HepG2 (cell line): ENCODE results near the gene GNG12. TPM values are rescaled to one million over a fixed set of nuclear protein-coding genes. Genes with fewer than 3 reads are reported as not detected.

Experiments
- ATAC-seq: fragments of 200-7000 bp; cut with Tn5 transposase; 3 replicates; pipeline ENCODE4 v1.9.1; 2020; ENCODE audit warnings: mild to moderate bottlenecking, moderate library complexity
- BruUV-seq: library from RNA; stranded (reverse); fragments of 400-500 nt; replicated peaks from 2 replicates; lab custom pipeline; 2021; lab: Mats Ljungman, UMichigan
- CTCF ChIA-PET: fragments of 300-600 bp; formaldehyde crosslinking; extraction: SDS; loops from one replicate; lab custom pipeline; 2021; ENCODE audit warnings: low total read pairs, inconsistent platforms, low intra/inter-chr PET ratio; lab: Yijun Ruan, JAX
- POLR2A ChIA-PET: fragments of 350-600 bp; sonication (Branson Sonifier 250); formaldehyde crosslinking; loops from one replicate; lab custom pipeline; 2020; ENCODE audit warnings: antibody characterized with exemption, inconsistent platforms; lab: Yijun Ruan, JAX
- DNase-seq: peaks from one replicate; pipeline ENCODE4 v3.0.0-alpha.2; 2015; ENCODE audit warnings: low spot score
- FAIRE-seq: peaks from 3 replicates; lab custom pipeline; 2011; peaks lifted over from hg19 to GRCh38; lab: Jason Lieb, UNC
- H2AFZ ChIP-seq: one replicate; pipeline ENCODE4 v1.6.1; 2011; ENCODE audit warnings: low read length, inconsistent platforms
- H3K27ac ChIP-seq: fragments of 300-600 bp; 3 replicates; pipeline ENCODE4 v1.8.0; 2011; ENCODE audit warnings: mixed run types, mild to moderate bottlenecking, mixed read lengths, low read length, inconsistent platforms; ENCODE audit not compliant: insufficient read depth; ENCODE audit errors: extremely low read length
- H3K27me3 ChIP-seq, 2 experiments: fragments of 200-600 bp in 1 of 2; 2 replicates in 1 of 2; 3 replicates in 1 of 2; pipeline versions ENCODE4 v1.6.0 to v1.8.0; 2011; ENCODE audit warnings: low read length in 2 of 2, mild to moderate bottlenecking in 2 of 2, moderate library complexity in 2 of 2, inconsistent platforms in 1 of 2; ENCODE audit not compliant: insufficient read depth in 2 of 2, control insufficient read depth in 1 of 2
- H3K36me3 ChIP-seq, 2 experiments: fragments of 200-600 bp in 1 of 2; replicated peaks in 1 of 2; 2 replicates in 1 of 2; 3 replicates in 1 of 2; pipeline versions ENCODE4 v1.5.1 to v1.8.0; 2011; ENCODE audit warnings: low read length in 2 of 2, inconsistent platforms in 1 of 2; ENCODE audit not compliant: insufficient read depth in 2 of 2, control insufficient read depth in 1 of 2
- H3K4me1 ChIP-seq: 2 replicates; pipeline ENCODE4 v1.5.1; 2012; ENCODE audit warnings: low read length, inconsistent platforms; ENCODE audit not compliant: insufficient read depth
- H3K4me2 ChIP-seq: 2 replicates; pipeline ENCODE4 v1.6.0; 2011; ENCODE audit warnings: low read depth, low read length, inconsistent platforms
- H3K4me3 ChIP-seq, 3 experiments: fragments of 200-600 bp in 1 of 3; sonication (generic), shearing (Covaris generic) in 1 of 3; replicated peaks in 1 of 3; 2 replicates each; pipeline ENCODE4 v1.5.1; 2011 to 2016; ENCODE audit warnings: low read length in 3 of 3, inconsistent platforms in 2 of 3, low read depth in 2 of 3, mild to moderate bottlenecking in 2 of 3, control low read depth in 1 of 3, mixed read lengths in 1 of 3; ENCODE audit not compliant: insufficient read depth in 1 of 3
- H3K79me2 ChIP-seq: one replicate; pipeline ENCODE4 v1.6.1; 2011; ENCODE audit warnings: low read length, inconsistent platforms; ENCODE audit not compliant: insufficient read depth
- H3K9ac ChIP-seq: 2 replicates; pipeline ENCODE4 v1.6.0; 2011; ENCODE audit warnings: mild to moderate bottlenecking, low read depth, low read length, inconsistent platforms; ENCODE audit not compliant: insufficient read depth
- H3K9me3 ChIP-seq: 2 replicates; pipeline ENCODE4 v1.5.1; 2012; ENCODE audit warnings: mild to moderate bottlenecking, low read length
- H4K20me1 ChIP-seq: 2 replicates; pipeline ENCODE4 v1.6.0; 2011; ENCODE audit warnings: inconsistent platforms, mild to moderate bottlenecking, low read length, moderate library complexity; ENCODE audit not compliant: insufficient read depth
- CENPX ChIP-seq: sonication (generic); formaldehyde crosslinking; IDR thresholded peaks from 2 replicates; pipeline ENCODE4 v1.9.0; 2021; ENCODE audit warnings: mild to moderate bottlenecking, missing genetic modification reagents, moderate library complexity
- DMAP1 ChIP-seq: IDR thresholded peaks from 2 replicates; pipeline ENCODE4 v1.6.1; 2016
- FIP1L1 ChIP-seq: fragments of 200-400 bp; formaldehyde crosslinking; IDR thresholded peaks from 2 replicates; pipeline ENCODE4 v1.6.1; 2018; ENCODE audit warnings: low read depth, mild to moderate bottlenecking, low read length, moderate library complexity, borderline replicate concordance; ENCODE audit not compliant: insufficient read depth
- KAT2B ChIP-seq: fragments of 150-350 bp; IDR thresholded peaks from 2 replicates; pipeline ENCODE4 v1.6.1; 2014; ENCODE audit warnings: low read depth, low read length, borderline replicate concordance
- KLF13 ChIP-seq: sonication (generic); formaldehyde crosslinking; IDR thresholded peaks from 2 replicates; pipeline ENCODE4 v1.4.0; 2020; ENCODE audit warnings: mild to moderate bottlenecking, missing genetic modification reagents
- NR2F1 ChIP-seq, 2 experiments: fragments of 450-650 bp in 1 of 2; formaldehyde crosslinking in 1 of 2; IDR thresholded peaks; 2 replicates each; pipeline versions ENCODE4 v1.5.0 to v1.6.1; 2016 to 2020; ENCODE audit warnings: mild to moderate bottlenecking in 1 of 2, missing compliant biosample characterization in 1 of 2, missing genetic modification reagents in 1 of 2, moderate library complexity in 1 of 2
- RFX1 ChIP-seq: fragments of 450-650 bp; IDR thresholded peaks from 2 replicates; pipeline ENCODE4 v1.6.1; 2017
- RXRA ChIP-seq: sonication (generic); formaldehyde crosslinking; IDR thresholded peaks from 2 replicates; pipeline ENCODE4 v1.5.1; 2020; ENCODE audit warnings: missing genetic modification reagents
- SP2 ChIP-seq: sonication (generic); formaldehyde crosslinking; IDR thresholded peaks from 2 replicates; pipeline ENCODE4 v1.5.1; 2020; ENCODE audit warnings: mild to moderate bottlenecking, missing genetic modification reagents
- TAF15 ChIP-seq: fragments of 200-400 bp; formaldehyde crosslinking; IDR thresholded peaks from one replicate; pipeline ENCODE4 v1.6.1; 2018; ENCODE audit warnings: mild to moderate bottlenecking, low read depth, low read length; ENCODE audit not compliant: poor library complexity, severe bottlenecking
- TFE3 ChIP-seq: IDR thresholded peaks from 2 replicates; pipeline ENCODE4 v1.6.1; 2016
- TGIF2 ChIP-seq: IDR thresholded peaks from 2 replicates; pipeline ENCODE4 v1.6.1; 2016; ENCODE audit warnings: control low read depth, missing compliant biosample characterization
- ZFYVE20 ChIP-seq: sonication (generic); formaldehyde crosslinking; IDR thresholded peaks from 2 replicates; pipeline ENCODE4 v1.8.0; 2023; ENCODE audit warnings: low read depth, mild to moderate bottlenecking, moderate library complexity, missing genetic modification reagents, borderline replicate concordance
- ZMAT3 ChIP-seq: sonication (generic); formaldehyde crosslinking; conservative IDR thresholded peaks from 2 replicates; pipeline ENCODE4 v1.7.0; 2021; ENCODE audit warnings: missing genetic modification reagents
- ZNF225 ChIP-seq: sonication (generic); formaldehyde crosslinking; IDR thresholded peaks from 2 replicates; pipeline ENCODE4 v1.4.0; 2020; ENCODE audit warnings: mild to moderate bottlenecking, missing genetic modification reagents
- ZNF441 ChIP-seq: sonication (generic); formaldehyde crosslinking; IDR thresholded peaks from 2 replicates; pipeline ENCODE4 v1.7.0; 2021; ENCODE audit warnings: missing genetic modification reagents, borderline replicate concordance
- WGBS: methylation state at CpG from one replicate; pipeline ENCODE4 v1.1.6; 2017; ENCODE audit warnings: low lambda C conversion rate; 5-methylcytosine and 5-hydroxymethylcytosine counted together
- in situ Hi-C: cut with HindIII; loops from 2 replicates; pipeline ENCODE4 v1.10.0; 2017; ENCODE audit warnings: low pct_unique_long_range_greater_than_20kb; ENCODE audit not compliant: extremely low pct_ligation_motif_present
- intact Hi-C: fragments of 100-400 bp; cut with micrococcal nuclease; formaldehyde crosslinking; loops from one replicate; pipeline ENCODE4 v1.10.0; 2022; ENCODE audit not compliant: unreplicated experiment
- polyA plus RNA-seq, 8 experiments: library from polyadenylated mRNA; depleted of rRNA in 3 of 8; stranded (reverse) in 7 of 8; unstranded in 1 of 8; fragments of >200 nt; fragmentation: Illumina TruSeq in 4 of 8; extraction: Trizol in 4 of 8; gene quantifications; 2 replicates each; pipeline versions ENCODE4 v1.2.1 to v1.2.3, GENCODE V29; 2011 to 2016; ENCODE audit warnings: low read depth in 4 of 8, missing spikeins in 1 of 8, mixed read lengths in 1 of 8; ENCODE audit not compliant: insufficient read depth in 1 of 8
- total RNA-seq, 5 experiments: library from RNA; depleted of rRNA; stranded (reverse); fragments of >200 nt; fragmentation: Illumina TruSeq; extraction: Trizol; gene quantifications; 2 replicates each; pipeline ENCODE4 v1.2.3, GENCODE V29; 2016; ENCODE audit warnings: low read depth in 1 of 5

The GNG12 gene
- total and polyA plus RNA-seq, 2 of the 13 experiments (the other 11 are each of a cell fraction or from before 2014, with no cell fraction given): 0.11 TPM

- POLR2A ChIA-PET: no interaction called here
- CTCF ChIA-PET: no interaction called here
- in situ Hi-C loops: no loop called here
- Histone ChIP-seq H3K27me3 (no peaks in the 10 kb centered on the region), H2AFZ (no peak overlapping the region), H3K36me3 (no peaks in the 10 kb centered on the region), H3K27ac (no peak overlapping the region), H3K4me2 (no peak overlapping the region), H3K9ac (no peak overlapping the region), H4K20me1 (no peaks in the 10 kb centered on the region), H3K4me1 (no peaks in the 10 kb centered on the region), H3K4me3 (no peak overlapping the region), H3K79me2 (no peaks in the 10 kb centered on the region), H3K9me3 (no peaks in the 10 kb centered on the region)
- intact Hi-C loops: no loop called here
- TF ChIP-seq TFE3 (CRISPR knock-in tag) (no peak), KAT2B (no peak), ZFYVE20 (CRISPR knock-in tag) (no peak)
- no TSS peak for BruUV-seq
- no peak for ATAC-seq
- WGBS: 0% methylated on average over 4 of the region's 4 CpGs
- DNase-seq: no peak
- no peak for FAIRE-seq
Measured at GRCh38 chr1:67777440-67777839, 55.8 kb downstream of the GNG12 start.

- FAIRE-seq (no peak), DNase-seq (no peak)
- no peaks in the 10 kb centered on the region for H3K79me2 ChIP-seq
- H3K27ac ChIP-seq: no peak overlapping the region
- TF ChIP-seq RXRA (CRISPR knock-in tag) (no peak), RFX1 (no peak), NR2F1 (CRISPR knock-in tag; IDR thresholded peaks at IDR 0.05) (no peak), DMAP1 (CRISPR knock-in tag) (no peak), TAF15 (no peak), KLF13 (no peak), ZMAT3 (CRISPR knock-in tag) (no peak), SP2 (CRISPR knock-in tag) (no peak), ZNF441 (CRISPR knock-in tag) (no peak), TGIF2 (CRISPR knock-in tag) (no peak), FIP1L1 (no peak), ZNF225 (CRISPR knock-in tag) (no peak), CENPX (no peak)
- TF ChIP-seq, all 625 proteins: peak for 0
- intact Hi-C loops: no loop called here
- Histone ChIP-seq H3K27me3 (no peaks in the 10 kb centered on the region), H3K9ac (no peak overlapping the region), H4K20me1 (no peaks in the 10 kb centered on the region), H3K4me2 (no peak overlapping the region), H3K36me3 (no peaks in the 10 kb centered on the region), H3K4me3 (no peak overlapping the region), H3K4me1 (no peaks in the 10 kb centered on the region), H3K9me3 (no peaks in the 10 kb centered on the region), H2AFZ (no peak overlapping the region)
- ChIA-PET CTCF (no interaction called here), POLR2A (no interaction called here)
- BruUV-seq: no TSS peak
- in situ Hi-C loops: no loop called here
- no peak for ATAC-seq
Measured at GRCh38 chr1:67777016-67777415, 56.3 kb downstream of the GNG12 start.
